ENCODE results near the gene PRR20D.

GRCh38 chr13:57137585-57137984 is 22.8 kb upstream of the PRR20D start:
- TF ChIP-seq RELA (IDR thresholded peaks at IDR 0.05; ENCODE audit: borderline replicate concordance, partially characterized antibody) (no peak), RFX5 (IDR thresholded peaks at IDR 0.05; ENCODE audit: low read depth, low read length) (no peak), HDAC6 (IDR thresholded peaks at IDR 0.05; ENCODE audit: unreplicated experiment) (no peak), SMAD1 (IDR thresholded peaks at IDR 0.05; ENCODE audit: low read depth, partially characterized antibody) (no peak), EP300 (IDR thresholded peaks at IDR 0.05; ENCODE audit: borderline replicate concordance in 1 of 2, control insufficient read depth in 1 of 2, low read depth in 2 of 2, low read length in 2 of 2) (no peak), PAX5 (IDR thresholded peaks at IDR 0.05; ENCODE audit: borderline replicate concordance, low read depth, low read length) (no peak), IKZF1 (conservative IDR thresholded peaks at IDR 0.05) (no peak)
- TF ChIP-seq, protein P1, sequence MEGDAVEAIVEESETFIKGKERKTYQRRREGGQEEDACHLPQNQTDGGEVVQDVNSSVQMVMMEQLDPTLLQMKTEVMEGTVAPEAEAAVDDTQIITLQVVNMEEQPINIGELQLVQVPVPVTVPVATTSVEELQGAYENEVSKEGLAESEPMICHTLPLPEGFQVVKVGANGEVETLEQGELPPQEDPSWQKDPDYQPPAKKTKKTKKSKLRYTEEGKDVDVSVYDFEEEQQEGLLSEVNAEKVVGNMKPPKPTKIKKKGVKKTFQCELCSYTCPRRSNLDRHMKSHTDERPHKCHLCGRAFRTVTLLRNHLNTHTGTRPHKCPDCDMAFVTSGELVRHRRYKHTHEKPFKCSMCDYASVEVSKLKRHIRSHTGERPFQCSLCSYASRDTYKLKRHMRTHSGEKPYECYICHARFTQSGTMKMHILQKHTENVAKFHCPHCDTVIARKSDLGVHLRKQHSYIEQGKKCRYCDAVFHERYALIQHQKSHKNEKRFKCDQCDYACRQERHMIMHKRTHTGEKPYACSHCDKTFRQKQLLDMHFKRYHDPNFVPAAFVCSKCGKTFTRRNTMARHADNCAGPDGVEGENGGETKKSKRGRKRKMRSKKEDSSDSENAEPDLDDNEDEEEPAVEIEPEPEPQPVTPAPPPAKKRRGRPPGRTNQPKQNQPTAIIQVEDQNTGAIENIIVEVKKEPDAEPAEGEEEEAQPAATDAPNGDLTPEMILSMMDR (IDR thresholded peaks at IDR 0.05 in 2 of 3, conservative IDR thresholded peaks at IDR 0.05 in 1 of 3; ENCODE audit: control insufficient read depth in 2 of 3, extremely low read depth in 1 of 3, insufficient read depth in 1 of 3, low read depth in 3 of 3, low read length in 3 of 3), result no peak
- TF ChIP-seq, protein P2, sequence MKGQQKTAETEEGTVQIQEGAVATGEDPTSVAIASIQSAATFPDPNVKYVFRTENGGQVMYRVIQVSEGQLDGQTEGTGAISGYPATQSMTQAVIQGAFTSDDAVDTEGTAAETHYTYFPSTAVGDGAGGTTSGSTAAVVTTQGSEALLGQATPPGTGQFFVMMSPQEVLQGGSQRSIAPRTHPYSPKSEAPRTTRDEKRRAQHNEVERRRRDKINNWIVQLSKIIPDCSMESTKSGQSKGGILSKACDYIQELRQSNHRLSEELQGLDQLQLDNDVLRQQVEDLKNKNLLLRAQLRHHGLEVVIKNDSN (IDR thresholded peaks at IDR 0.05; ENCODE audit: borderline replicate concordance, extremely low read length, insufficient read depth, low read depth, low read length), result no peak
- TF ChIP-seq, protein P3, sequence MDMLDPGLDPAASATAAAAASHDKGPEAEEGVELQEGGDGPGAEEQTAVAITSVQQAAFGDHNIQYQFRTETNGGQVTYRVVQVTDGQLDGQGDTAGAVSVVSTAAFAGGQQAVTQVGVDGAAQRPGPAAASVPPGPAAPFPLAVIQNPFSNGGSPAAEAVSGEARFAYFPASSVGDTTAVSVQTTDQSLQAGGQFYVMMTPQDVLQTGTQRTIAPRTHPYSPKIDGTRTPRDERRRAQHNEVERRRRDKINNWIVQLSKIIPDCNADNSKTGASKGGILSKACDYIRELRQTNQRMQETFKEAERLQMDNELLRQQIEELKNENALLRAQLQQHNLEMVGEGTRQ (IDR thresholded peaks at IDR 0.05; ENCODE audit: borderline replicate concordance, low read depth, low read length), result no peak
- TF ChIP-seq, protein P4, sequence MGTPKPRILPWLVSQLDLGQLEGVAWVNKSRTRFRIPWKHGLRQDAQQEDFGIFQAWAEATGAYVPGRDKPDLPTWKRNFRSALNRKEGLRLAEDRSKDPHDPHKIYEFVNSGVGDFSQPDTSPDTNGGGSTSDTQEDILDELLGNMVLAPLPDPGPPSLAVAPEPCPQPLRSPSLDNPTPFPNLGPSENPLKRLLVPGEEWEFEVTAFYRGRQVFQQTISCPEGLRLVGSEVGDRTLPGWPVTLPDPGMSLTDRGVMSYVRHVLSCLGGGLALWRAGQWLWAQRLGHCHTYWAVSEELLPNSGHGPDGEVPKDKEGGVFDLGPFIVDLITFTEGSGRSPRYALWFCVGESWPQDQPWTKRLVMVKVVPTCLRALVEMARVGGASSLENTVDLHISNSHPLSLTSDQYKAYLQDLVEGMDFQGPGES (IDR thresholded peaks at IDR 0.05), result no peak

Data from GM12878 (cell line).